Activated naive CD4-positive, alpha-beta T cell treated with anti-CD3 and anti-CD28 coated beads, Interleukin-2, amount 50 U/mL, for 16 hours (primary cell): ENCODE results near the gene DDN.

Experiments
- DNase-seq: peaks from one replicate; pipeline ENCODE4 v3.0.0-alpha.2; 2020

Gene DDN

DNA sequence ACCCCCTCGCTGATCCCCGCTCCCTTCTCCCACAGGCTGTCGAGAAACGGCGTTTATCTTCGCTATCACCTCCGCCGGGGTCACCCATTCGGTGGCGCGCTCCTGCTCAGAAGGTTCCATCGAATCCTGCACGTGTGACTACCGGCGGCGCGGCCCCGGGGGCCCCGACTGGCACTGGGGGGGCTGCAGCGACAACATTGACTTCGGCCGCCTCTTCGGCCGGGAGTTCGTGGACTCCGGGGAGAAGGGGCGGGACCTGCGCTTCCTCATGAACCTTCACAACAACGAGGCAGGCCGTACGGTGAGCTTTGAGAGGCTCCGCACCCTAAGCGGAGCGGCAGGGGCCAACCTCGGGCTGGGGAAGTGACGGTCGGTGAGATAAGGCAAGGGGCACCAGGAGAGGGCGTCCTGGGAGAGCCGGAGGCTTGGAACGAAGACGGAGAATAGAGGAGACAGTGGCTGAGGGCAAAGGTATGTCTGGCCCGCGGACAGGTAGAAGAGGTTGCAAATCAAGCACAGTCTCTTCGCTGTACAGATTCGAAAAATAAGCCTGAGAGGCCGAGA, 18.7 kb downstream of the DDN start:
- peak; percentile 34 for DNase-seq

DNA sequence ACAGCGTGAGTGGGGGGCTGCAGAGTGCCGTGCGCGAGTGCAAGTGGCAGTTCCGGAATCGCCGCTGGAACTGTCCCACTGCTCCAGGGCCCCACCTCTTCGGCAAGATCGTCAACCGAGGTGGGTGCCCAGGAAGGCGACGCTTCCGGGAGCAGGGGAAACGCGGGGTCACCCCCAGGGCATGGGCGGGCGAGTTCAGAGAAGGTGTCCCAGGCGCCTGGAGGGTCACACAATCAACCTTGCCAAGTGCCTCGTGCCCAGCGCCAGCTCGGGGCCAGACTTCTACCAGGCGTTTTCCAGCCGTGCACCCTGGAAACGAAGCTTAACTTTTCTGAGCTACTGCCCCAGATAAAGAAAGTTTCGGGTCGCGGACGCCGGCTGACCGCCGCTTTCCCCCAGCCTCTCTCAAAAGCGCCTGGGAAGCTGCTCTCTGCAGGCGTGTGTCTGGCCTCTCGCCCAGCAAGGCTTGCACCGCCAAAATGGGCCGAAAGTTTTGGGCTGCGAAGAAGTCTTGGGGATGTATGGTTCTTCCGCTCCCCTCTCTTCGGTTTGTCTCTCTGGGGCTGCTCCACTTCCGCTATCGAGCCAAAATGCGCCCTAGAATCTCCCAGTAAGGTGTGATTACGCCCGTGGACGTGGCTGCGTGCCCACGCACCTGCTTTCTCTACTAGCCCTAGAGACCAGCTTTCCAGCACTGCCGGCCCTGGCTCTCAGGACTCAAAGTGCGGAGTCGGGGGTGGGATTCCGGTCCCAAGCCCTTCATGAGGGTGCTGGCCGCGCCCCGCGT, 19.4 kb downstream of the DDN start:
- peak; percentile 30 for DNase-seq

DNA sequence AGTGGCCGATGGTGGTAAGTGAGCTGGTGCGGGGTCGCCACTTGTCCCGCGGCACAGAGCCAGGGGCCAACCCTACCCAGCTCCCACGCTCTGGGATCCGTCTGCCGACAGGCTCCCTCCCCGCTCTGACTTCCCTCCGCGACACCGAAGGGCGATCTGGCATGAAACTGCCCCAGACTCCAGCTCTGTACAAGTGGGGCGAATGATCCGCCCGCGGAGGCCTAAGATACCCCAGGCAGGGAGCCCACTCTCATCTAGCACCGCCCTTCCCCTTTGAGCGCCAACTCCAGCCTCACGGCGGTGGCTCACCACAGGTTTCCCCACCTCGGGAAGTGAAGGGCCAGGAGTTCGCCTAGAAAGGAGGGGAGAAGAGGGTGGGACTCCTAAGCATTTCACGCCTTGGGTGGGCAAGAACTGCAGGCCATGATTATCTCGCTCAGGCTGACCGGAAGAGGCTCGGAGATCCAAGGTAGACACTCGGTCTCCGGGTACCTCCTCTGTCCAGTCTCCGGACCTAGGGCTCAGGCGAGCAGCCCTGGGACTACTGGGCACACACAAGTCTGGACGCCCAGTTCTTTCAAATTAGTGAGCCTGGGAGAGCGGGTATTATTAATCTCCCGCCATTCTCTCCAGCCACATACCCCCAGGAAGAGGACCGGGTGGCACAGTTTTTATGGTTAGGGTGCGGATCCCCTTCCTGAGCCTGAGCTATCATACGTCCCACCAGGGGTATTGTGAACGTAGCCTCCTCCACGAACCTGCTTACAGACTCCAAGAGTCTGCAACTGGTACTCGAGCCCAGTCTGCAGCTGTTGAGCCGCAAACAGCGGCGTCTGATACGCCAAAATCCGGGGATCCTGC, 20.2 kb downstream of the DDN start:
- DNase-seq = peak; percentile 15

DNA sequence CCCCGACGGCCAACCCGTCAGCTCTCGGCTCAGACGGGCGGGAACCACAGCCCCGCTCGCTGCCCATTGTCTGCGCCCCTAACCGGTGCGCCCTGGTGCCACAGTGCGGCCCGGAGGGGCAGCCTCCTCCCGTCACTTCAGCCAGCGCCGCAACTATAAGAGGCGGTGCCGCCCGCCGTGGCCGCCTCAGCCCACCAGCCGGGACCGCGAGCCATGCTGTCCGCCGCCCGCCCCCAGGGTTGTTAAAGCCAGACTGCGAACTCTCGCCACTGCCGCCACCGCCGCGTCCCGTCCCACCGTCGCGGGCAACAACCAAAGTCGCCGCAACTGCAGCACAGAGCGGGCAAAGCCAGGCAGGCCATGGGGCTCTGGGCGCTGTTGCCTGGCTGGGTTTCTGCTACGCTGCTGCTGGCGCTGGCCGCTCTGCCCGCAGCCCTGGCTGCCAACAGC, 20.9 kb downstream of the DDN start, which contains the start of gene WNT1:
Gene WNT1, plus strand, starts transcription at position 32 of the 450 bp plus-strand sequence. Its CDS starts 329 bp downstream, at position 361.
- no peak for DNase-seq

DNA sequence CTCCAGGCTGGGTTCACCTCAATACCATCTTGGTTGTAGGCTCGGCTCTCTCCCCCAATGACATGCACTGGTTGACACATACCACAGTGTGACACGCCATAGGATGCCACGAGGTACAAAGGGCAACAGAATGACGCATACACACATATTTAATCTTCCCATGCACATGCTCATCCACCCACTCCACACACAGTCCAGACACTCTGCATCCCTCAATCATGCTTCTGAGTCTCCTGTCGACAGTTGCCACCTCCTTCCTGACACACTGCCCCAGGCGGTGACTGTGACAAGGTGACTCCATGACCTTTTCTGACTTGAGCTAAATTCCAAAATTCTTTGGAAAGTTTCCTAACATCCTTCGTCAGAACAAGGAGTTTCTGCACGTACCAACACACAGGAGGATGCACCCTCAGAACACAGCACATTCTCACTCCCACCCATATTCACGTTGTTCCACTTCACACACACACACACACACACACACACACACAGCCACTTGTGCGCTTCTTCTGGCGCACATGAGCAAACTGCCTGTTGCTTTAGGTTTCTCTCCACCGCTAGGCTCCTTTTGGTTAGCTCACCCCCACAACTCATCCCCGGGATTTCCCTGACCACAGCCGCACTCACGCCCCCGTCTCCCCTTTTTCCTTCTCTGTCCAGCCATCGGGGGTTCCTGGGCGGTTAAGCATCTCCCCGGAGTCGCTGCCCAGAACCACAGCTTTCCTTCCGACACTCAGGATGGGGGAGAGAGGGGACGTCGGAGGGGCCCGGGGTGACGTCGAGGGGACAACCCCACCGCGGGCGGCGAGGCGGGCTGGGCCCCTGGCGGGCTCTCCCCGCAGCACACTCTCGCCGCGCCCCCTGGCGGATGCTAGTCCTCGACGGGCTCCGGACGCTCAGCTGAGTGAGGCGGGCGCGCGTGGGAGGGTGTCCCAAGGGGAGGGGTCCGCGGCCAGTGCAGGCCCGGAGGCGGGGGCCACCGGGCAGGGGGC, 21.6 kb downstream of the DDN start:
- DNase-seq = peak; percentile 85

DNA sequence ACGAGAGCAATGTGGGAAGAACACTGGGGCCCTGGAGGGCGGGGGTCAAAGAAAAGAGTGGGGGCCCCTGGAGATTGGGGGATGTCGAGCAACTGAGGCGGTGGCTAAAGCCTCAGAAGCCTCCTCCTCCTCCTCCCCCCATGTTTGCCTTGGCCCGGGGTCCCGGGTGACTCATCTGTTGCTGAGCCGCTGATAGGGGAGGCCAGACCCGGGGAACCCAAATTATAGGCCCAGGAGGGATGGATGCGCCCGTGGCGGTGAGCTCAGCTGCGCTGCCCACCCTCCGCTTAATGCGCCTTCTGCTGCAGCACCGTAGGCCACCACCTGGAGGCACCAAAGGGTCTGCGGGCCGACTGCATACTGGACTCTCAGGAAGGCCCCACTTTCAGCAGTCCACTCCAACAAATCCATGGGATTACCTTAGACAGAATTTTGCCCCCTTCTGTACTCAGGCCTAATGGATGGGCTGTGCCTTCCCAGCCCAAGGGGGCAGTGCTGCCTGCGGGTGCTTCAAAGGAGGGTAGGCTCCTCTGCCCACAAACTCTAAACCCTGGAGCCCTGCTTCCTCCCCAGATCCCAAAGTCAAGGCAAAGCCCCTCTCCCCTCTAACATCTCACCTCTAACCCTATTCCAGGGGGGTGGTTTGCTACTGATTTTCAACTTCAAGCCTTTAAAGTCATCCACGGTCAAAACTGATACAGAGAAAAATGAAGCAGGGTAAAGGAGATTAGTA, 25.1 kb downstream of the DDN start:
- peak; percentile 38 for DNase-seq

DNA sequence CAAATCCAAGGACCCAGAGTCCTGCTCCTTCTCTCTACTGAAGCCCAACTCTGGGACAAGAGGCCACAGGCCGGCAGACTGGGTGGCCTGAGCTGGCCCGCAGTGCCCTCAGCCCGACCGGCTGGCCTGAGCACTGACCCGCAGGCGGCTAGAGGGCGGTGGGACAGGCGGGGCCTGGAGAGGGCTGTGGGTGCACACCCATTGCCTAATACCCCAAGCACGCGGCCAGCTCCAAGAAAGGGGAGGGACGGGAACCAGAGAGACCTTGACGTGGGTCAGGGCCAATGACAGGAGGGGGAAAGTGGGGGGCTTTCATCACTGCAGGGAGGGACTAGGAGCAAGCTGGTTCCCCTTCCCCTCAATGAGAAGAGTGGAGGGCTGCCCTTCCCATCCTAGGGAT, 25.6 kb downstream of the DDN start:
- no peak for DNase-seq

DNA sequence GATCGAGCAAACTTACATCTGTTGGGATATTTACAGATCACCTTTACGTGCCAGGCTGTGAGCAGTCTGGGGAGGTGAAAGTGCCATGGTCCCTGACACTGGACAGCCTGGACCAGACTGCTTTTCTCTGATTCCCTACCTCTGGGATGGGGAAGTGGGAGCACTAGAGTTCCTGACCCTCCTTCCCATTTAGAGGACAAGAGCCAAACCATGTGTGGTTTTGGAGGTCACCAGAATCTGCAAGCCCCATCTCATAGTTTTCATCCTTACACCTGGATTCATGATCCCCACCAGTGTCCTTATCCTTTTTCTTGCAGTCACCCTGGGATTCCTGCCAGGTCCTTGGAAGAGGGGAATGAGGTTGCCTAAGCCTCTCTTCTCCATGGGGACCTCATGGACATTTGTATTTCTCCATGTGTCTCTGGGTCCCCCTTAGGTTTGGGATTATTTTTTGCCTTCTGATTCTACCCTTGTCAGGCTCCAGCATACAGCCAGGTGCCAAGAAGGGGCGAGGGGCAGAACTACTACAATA, 26.2 kb downstream of the DDN start:
- no peak for DNase-seq

DNA sequence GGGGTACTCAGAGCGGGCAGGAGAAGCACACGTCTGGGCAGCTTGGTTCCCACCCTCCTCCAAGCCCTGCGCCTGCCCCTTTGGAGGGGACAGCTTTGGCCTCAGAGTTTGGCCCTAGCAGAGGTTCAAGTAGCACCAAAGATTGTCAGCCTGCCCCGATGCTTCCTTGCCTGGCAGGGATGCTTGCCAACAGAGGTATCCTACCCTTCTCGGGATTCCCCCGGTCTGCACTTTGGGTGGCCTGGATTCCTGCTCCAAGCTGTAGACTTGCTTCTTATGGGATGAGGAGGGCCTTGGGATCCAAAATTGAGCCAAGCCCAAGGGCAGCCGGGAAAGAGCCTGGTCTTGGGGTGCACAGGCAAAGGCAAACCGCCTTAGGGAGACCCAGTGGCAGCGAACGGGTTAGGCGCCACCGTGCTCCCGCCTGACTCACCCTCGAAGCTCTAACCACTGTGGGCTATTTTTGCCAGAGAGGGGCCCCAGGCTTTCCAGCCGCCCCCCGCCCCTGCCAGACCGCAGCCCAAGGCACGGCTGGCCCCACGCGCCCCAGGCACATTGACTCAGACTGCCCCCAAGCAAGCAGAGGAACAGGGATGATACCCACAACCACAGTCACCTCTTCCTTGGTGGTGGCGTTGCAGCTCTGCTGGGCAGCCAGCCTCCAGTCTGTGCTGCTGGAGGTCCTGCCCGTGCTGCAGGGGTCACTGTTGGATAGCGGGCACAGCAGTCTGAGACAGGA, 26.8 kb downstream of the DDN start:
- peak; percentile 18 for DNase-seq

DNA sequence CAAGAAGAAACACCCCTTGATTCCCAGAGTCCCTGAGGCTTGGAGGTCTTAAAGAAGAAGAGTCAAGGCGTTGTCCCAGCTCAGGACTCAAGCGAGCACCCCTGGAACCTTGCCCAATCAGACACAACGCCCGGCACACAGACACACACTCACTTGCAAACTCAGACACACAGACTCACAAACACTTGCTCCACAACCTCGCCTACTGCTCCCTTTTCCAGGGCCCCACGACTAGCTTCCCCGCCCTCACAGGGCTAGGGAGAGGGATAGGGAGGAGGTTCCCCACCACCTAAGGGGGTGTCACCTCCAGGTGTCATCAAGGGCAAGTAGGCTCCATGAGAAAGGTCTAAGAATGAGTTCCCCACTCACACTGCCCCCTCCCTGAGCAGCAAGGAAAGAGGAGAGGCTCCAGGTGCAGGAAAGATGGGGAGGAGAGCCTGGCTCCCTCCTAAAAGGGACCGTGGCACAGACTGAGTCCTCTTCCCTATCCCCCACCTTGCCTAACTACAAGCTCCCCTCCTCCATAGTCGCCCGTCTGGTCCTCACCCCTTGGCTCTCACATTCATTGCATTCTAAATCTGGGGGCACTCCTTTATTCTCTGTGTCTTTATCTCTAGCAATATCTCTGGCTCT, 28.4 kb downstream of the DDN start:
- DNase-seq = no peak

DNA sequence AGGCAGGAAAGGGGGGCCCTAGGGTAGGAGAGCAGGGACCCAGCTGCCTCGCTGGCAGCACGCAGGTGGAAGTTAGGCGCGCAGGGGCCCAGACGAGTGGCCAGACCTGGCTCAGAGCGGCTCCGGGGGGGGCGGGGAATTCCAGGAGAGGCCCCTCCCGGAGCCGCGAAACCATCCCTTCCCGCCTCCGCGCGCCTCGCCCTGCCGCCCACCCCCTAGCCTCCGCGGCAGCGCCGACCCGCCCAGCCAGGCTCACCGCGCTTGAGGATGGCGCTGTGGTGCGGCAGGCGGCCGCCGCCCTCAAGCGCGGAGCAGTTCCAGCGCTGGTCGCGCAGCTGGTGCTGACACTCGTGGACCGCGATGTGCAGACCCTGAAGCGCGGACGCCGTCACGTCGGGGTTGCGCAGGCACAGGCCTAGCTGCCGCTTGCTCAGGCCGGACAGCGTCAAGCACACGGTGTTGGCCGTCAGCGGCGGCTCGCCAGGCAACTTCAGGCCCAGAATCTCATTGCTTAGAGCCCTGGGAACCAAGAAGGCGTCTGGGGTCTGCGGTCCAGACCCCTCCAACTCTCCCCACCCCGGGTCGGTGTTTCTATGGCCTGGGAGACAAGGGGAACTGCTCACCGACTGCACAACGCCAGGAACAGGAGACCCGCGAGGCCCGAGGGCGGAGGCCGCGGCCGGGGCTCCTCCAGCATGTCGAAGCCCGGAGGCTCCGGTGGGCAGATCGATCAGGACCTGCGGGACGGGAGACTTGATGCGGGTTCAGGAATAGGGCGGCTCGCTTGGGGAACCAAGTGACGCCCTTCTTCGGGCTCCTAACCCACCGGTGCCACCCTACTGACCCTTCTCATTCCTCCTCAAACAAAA, 29.1 kb downstream of the DDN start:
- peak; percentile 51 for DNase-seq

DNA sequence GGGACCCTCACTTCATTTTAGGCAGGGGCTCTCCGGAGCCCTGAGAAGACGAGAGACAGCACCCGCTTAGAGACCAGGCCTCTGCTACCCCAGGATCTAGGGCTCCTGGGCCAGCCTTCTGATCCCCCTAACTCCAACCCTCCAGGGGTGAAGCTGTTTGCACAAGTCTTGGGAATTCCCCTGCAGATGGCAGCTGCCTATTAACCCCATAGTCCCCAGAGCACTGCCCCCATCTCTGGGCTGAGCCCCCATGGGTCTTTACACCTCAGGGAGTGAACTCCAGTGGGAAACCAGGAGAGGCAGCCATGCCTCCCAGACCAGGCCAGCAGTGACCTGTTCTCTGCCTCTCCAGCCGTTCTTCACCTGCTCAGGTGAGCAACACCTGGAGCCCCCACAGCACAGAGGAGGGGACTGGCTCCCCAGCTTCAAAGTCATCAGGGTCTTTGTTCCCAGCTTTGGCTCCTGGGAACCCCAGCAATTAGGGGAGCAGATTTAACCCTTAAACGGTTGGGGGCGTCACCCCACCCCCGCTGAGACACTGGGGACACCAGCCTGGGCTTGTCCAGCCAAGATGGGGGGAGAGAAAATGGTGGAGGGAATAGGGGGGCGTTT, 29.9 kb downstream of the DDN start:
- DNase-seq = no peak

DNA sequence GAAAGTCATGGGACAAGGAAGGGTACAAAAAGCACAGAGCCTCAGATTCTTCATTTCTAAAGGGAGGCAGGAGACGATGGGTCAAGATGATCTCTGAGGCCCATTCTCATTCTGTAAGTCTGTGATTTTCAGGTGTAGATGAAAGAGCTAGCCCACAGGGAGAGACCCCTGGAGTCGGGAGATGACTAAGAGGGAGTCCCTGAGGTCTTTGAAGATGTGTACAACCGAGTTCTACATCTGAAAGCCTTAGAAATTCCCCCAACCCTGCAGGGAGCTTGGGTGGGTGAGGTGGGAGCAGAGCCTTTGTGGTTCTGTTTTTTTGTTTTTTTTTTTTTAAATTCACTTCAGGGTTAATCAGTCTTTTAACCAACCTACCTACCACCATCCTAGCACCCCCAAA, 30.7 kb downstream of the DDN start:
- DNase-seq = no peak

DNA sequence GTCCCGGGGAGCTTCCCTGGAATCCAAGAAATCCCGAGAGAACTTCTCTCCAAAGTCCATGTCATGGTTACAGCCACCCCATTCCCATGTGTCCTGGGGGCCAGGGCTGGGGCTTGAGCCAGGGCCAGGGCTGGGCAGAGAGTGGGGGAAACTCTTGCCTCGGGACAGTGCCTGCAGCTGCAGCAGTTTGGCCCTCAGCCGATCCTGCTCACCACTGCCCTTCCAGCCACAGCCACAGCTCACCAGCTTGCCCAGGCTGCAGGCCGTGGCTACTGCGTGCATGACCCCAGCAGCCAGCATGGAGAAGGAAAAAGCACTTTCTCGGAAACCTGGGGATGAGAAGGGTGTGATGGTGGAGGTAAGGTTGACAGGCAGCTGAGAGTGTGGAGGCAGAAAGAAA, 31.2 kb downstream of the DDN start:
- no peak for DNase-seq

DNA sequence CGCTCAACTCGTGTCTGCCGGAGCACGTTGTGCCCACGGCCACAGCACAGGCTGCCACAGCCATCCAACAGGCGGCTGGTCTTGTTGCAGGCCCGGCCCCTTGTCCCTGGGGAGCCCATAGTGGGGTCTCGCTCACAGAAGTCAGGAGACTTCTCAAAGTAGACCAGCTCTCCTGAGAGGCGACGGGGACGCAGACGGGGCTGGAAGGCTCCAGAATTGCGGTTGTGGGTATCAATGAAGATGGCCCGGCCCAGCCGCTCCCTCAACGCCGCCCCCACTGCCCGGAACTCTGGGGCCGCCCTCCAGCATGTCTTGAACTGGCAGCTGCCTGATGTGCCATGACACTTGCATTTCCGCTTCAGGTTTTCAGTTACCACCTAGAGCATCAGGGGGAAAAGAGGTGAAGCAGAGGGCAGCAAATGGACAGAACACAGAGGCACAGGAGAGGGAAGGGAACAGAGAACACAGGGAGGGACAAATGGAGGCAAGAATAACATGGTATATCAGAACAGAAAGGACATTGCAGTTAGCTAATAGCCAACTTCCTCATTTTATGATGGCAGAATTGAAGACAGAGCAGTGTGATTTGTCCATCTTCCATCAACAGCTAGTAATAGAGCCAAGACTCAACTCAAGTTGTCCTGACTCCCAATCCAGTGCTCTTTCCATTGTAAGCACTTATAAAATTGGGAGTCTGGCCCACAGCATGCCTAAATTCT, 32.8 kb downstream of the DDN start:
- no peak for DNase-seq

DNA sequence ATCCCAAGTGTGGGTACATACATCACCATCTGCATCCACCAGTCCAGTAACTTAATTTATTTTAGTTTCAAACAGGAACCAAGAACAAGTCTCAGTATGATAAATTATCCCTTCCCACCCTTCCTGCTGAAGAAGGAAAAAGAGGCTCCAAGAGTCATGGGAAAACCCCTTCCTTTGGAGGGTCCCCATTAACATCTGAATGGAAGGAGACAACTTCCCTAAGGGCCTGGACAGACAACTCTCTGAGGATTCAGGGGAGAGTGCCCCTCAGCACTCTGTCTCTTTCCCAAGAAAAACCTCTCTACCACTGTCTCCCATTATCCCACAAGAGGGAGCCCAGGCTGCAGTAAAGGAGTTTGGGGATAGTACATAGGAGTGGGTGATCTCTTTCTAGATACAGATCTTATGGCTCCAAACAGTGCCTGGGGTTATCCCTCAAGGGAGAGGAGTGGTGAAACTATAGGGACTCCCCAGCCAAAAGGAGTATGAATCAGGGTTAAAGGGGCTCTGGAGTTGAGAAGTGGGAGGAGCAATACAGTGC, 33.8 kb downstream of the DDN start:
- no peak for DNase-seq

DNA sequence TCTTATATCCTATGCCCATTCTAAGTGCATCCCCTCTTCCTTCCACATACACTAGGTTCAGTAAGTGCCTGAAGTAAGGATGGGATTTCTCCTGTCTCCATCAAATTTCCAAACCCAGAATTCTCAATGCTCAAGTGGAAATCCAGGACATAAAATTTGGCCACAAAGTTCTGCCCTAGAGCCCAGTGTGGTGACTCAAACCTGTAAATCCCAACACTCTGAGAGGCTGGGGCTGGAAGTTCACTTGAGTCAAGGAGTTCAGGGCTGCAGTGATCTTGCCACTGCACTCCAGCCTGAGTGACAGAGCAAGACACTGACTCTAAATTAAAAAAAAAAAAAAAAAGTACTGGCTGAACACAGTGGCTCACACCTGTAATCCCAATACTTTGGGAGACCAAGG, 37.4 kb downstream of the DDN start:
- no peak for DNase-seq

DNA sequence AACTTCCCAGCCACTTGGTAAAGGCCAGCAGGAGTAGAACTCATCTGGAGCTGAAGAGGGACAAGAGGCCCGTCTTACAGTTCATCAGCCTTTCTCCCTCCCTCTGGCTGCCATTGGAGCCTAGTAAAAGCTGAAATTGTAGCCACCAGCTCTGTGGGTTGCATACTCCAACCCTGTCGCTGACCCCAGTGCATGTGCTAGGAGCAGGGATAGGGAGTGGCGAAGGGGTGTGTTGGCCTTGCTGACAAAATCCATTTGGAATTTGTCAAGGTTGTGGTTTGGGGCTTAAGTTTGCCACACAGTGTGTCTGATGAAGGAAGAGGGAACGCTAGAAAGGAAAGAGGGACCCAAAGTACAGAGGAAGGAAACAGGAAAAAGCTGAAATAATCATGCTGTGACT, 37.8 kb downstream of the DDN start:
- no peak for DNase-seq
